Stimulated activated CD8-positive, alpha-beta memory T cell treated with anti-CD3 and anti-CD28 coated beads, Interleukin-2, amount 100 ng/mL, for 1 hour (primary cell): Measurements from ENCODE around the gene MORN3.
"Not testable (repeated sequence)": the region's sequence is repeated elsewhere in the genome, so short reads cannot be mapped to it uniquely, and the experiment has no call there.

Experiments used
- DNase-seq, 2 donors: peaks; one replicate each; pipeline ENCODE4 v3.0.0-alpha.2; 2020; ENCODE audit warnings: low read depth in 2 of 2

The MORN3 gene

DNA sequence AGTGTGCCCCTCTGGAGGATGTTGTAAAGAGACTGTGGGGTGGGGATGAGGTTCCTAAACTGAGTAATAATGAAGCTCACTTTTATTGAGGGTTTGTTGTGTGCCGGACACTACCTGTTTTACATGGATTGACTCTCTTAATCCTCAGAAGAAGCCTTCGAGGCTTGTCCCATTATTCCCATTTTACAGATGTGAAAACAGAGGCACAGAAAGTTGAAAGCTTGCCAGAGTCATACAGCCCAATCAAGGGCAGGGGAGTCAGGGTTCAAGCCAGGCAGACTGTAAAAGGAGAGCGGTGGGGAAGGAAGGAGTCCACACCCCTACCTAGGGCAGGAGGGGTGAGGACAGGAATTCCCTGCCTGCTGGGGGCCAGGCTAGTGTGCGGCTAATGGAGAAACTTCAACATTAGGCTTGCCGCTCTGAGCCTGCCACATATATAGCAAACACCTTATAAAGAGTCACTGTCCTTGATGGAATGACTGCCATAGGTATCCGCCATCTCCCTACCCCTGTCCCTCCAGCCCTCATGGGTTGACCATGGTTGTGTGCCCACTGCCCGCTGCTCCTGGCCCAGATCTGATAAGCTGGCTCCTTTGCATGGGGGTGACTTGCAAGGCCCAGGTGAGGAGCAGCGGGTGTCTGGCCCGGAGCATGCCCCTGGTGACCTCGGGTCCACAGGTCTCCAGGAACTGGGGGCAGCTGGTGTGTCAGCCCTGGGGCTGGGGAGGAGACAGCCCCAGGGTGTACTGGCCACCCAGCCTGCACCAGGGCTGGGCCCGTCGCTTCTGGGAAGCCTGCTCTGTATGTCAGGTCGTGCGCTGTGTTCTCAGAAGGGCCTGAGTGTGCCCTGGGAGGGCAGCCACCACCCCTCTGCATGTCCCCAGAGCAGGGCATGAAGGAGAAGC, 30.9 kb downstream of the MORN3 start:
- no peak for DNase-seq

DNA sequence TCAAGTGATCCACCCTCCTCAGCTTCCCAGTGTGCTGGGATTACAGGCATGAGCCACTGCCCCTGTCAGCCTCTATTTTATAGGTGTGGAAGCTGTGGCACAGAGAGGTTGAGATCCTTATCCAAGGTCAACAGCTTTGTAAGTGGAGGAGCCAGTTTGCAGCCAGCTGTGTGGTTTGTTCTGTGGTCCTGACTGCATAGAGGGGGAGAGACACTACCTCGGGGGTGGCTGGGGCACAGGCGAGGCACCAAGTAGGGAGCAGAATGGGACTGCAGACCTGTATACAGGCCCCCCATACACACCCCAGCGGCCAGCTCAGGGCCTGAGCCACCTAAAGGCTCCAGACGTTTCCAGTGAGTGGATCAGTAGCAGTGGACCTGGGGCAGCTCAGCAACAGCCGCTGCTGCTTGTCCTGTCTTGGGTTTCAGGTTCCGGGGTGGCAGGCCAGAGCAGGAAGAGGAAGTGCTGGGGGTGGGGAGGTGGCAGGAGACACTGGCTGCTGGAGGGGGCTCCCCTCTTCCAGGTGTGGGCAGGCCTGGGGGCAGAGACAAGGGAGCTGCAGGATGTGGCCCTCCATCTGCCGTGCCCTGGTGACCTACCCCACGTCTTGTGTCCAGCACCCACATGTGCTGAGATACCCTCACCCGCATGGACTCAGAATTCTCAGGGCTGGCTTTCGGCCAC, 32.1 kb downstream of the MORN3 start:
- peak in 1 of 2 donors; percentile 15 for DNase-seq

DNA sequence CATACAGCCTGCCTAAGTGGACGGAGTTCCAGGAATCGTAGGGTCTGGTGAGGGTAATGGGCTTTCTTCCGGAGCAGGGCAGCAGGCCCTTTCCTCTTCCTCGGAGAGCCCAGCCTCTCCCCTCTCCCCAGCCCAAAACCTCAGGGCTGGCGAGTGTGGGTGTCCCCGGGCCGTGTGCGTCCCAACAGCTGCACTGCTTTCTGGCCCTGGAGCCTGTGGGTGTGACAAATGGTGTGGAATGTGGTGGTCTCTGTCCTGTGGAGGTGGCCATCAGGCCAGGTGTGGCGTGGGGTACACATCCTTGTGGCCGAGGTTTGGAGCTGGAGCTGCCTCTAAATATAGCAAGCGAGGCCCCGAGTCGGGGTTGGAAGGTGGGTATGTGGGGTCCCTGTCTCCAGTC, 34.6 kb downstream of the MORN3 start:
- no peak for DNase-seq

DNA sequence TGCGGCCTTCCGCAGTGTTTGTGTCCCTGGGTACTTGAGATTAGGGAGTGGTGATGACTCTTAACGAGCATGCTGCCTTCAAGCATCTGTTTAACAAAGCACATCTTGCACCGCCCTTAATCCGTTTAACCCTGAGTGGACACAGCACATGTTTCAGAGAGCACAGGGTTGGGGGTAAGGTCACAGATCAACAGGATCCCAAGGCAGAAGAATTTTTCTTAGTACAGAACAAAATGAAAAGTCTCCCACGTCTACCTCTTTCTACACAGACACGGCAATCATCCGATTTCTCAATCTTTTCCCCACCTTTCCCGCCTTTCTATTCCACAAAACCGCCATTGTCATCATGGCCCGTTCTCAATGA, 35.6 kb downstream of the MORN3 start:
- DNase-seq = not testable (repeated sequence)

GRCh38 chr12:121632069-121632970, 37.1 kb downstream of the MORN3 start:
- no peak for DNase-seq

- no peak for DNase-seq
Observed at GRCh38 chr12:121630791-121631355, 38.6 kb downstream of the MORN3 start.

DNA sequence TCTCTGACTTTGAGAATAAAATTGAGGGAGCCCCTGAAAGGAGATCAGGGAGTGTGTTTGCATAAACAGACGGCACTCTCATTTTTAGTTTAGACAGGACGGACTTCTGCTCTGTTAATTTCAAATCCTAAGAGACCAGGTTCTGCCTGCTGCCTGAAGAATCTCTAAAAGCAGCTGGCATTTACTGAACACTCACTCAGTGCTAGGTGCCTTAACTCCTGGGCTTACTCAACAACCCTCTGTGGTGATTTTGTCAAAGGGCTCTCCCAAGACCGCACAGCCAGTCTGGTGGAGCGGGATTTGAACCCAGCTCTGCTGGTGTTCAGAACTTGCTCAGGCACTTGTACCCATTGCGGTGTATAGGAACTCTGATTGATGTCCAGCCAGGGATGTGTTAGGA, 40.9 kb downstream of the MORN3 start:
- DNase-seq = no peak

- DNase-seq = no peak
Observed at GRCh38 chr12:121628037-121628436, 41.4 kb downstream of the MORN3 start.

- peak; percentile 81 to 83 for DNase-seq
Observed at GRCh38 chr12:121626853-121627640, 42.4 kb downstream of the MORN3 start.

DNA sequence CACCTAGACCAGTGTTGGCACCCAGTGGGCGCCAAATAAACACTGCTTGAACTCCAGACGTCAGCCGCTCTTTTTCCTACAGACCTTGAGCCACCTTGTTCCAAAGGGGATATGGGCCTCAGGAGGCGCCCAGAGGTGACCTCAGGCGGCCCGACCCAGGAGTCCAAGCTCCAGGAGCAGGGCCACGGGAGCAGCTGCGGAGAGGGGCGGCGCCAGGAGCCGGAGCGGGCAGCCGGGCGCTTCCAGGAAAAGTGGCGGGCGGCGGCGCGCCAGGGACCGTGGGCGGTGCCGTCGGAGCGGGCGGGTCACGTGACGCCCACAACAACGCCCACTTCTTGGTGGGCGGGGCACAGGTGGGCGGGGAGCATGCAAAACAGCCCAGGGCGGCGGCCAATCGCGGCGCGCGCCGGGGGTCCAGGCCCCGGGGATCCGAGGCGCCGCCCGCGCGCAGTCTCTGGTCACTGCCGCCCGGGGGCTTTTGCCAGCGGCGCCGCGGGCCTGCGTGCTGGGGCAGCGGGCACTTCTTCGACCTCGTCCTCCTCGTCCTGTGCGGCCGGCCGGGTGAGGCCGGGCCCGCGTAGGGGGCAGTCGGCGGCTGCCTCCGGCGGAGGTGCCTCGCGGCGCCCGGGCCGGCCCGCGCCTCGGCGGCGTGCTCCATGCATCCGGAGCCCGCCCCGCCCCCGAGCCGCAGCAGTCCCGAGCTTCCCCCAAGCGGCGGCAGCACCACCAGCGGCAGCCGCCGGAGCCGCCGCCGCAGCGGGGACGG, 43.2 kb downstream of the MORN3 start, which contains the start of gene ORAI1:
TSS of gene ORAI1 (plus strand) at position 444 of the 766 bp plus-strand sequence.
- peak; percentile 96 to 97 for DNase-seq

DNA sequence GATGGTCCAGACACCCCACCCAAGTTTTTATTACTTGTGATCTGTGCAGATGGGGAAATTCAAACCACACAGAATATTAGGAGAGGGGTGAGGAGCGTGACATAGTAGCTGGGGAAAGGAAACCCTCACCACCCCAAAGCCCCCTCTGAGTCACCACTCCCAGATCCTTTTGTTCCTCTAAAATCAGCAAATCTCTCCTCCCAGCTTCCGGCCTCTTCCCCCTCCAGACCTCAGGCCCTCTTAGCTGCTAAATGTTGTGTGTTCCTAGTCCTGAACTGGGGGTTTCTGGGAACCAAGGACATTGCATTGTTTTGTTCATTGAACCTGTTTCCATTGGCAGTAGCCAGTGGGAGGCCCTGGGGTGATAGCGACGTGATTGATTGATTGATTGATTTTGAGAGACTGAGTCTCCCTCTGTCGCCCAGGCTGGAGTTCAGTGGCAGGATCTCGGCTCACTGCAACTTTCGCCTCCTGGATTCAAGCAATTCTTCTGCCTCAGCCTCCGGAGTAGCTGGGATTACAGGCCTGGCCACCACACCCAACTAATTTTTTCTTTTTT, 49.0 kb downstream of the MORN3 start:
- DNase-seq = no peak

DNA sequence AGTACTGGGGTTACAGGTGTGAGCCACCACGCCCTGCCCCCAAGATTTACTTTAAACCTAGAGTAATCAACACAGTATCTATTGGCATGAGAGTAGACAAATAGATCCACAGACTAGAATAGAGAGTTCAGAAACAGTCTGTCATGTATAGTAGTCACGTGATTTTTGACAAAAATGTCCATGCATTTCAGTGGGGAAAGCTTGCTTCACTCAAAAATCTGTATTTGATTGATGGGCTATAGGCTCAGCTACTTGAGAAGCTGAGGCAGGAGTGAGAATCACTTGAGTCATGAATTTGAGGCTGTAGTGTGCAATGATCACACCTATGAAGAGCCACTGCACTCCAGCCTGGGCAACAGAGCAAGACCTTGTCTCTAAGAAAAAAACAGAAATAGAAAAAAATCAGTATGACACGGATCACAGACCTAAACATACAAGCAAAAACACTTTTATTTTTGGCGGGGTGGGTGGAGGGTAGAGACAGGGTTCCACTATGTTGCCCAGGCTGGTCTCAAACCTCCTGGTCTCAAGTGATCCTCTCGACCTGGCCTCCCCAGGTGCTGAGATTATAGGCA, 50.7 kb downstream of the MORN3 start:
- no peak for DNase-seq

DNA sequence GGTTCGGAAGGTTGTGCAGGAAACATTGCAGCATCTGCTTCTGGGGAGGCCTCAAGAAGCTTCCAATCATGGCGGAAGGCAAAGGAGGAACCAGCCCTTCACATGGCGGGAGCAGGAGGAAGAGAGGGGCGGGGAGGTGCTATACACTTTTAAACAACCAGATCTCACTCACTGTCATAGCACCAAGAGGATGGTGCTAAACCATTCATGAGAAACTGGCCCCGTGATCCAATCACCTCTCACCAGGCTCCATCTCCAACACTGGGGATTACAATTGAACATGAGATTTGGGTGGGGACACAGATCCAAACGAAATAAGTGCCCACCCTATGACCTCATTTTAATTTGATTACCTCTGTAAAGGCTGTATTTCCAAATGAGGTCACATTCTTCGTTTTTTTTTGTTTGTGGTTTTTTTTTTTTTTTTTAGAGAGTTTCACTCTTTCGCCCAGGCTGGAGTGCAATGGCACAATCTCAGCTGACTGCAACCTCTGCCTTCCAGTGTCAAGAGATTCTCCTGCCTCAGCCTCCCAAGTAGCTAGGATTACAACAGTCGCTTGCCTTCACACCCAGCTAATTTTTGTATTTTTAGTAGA, 54.5 kb downstream of the MORN3 start:
- no peak for DNase-seq

GRCh38 chr12:121613462-121613861, 56.0 kb downstream of the MORN3 start:
- no peak for DNase-seq

- DNase-seq = no peak
Observed at GRCh38 chr12:121611306-121611705, 58.1 kb downstream of the MORN3 start.

DNA sequence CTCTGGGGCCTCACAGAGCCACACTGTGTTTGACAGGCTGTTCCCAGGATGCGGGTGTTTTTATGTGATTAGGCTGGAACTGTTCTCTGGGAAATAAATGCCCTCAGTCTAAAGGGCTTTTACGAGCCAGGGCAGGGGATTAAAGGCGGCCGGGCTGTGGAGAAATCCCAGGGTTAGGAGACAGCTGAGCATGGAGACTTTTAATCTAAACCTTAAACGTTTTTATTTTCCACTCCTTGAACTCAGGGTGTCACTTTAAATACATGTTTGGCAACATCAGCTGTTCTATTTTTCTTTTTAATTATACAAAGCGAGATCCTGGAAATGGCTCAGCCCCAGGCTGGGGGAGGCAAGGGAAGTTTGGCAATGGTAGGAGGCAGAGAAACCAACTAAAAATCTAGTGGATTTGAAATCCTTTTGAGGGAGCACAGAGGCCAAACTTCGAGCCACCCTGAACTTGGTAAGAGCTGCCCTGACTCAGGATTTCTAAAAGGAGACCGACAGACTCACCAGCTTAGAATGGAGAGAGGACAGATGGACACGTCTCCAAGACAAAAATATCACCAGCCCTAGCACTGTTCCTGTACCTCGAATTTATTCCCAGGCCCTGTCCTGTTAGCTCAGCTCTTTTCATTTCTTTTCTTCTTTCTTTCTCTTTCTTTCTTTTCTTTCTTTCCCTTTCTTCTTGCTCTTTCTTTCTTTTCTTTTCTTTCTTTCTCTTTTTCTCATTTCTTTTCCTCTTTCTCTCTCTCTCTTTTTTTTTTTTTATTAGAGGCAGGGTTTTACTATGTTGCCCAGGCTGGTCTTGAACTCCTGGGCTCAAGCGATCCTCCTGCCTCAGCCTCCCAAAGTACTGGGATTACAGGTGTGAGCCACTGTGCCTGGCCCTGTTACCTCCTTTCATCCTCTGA, 59.0 kb downstream of the MORN3 start:
- DNase-seq = no peak

- no peak for DNase-seq
Observed at GRCh38 chr12:121608301-121608700, 61.2 kb downstream of the MORN3 start.

DNA sequence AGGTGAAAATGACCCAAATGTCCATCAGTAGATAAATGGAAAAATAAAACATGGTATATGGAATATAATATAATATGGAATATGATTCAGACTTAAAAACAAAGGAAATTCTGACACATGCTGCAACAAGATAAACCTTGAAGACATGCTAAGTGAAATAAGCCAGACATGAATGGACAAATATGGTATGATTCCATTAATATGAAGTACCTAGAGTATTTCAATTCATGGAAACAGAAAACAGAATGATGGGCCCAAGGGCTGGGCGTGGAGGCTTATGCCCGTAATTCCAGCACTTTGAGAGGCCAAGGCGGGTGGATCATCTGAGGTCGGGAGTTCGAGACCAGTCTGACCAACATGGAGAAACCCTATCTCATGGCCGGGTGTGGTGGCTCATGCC, 65.9 kb downstream of the MORN3 start:
- no peak for DNase-seq
